WERI-Rb-1 (cell line): ENCODE measurements around the gene SYNPO.
A peak's percentile ranks its signal among the peaks of the same experiment; 100 is the strongest.

ENCODE experiments used
- DNase-seq: peaks from one replicate; pipeline ENCODE4 v3.0.0-alpha.2; 2020
- H3K27ac ChIP-seq: fragments of 250-450 bp; sonication (Bioruptor Pico); 2 replicates; pipeline ENCODE4 v1.5.1; 2020; ENCODE audit warnings: mild to moderate bottlenecking, moderate library complexity
- H3K27me3 ChIP-seq: fragments of 250-450 bp; sonication (Bioruptor Pico); 2 replicates; pipeline ENCODE4 v1.5.1; 2021; ENCODE audit warnings: mild to moderate bottlenecking, low read depth, moderate library complexity; ENCODE audit not compliant: insufficient read depth, severe bottlenecking
- H3K36me3 ChIP-seq: fragments of 250-450 bp; sonication (Bioruptor Pico); 2 replicates; pipeline ENCODE4 v1.5.1; 2020; ENCODE audit warnings: mild to moderate bottlenecking, moderate library complexity
- H3K4me3 ChIP-seq: 2 replicates; pipeline ENCODE4 v1.5.1; 2011; ENCODE audit warnings: low read depth, mild to moderate bottlenecking, control low read depth, low read length
- H3K9me3 ChIP-seq: fragments of 250-450 bp; sonication (Bioruptor Pico); 2 replicates; pipeline ENCODE4 v1.5.1; 2021; ENCODE audit warnings: mild to moderate bottlenecking, moderate library complexity; ENCODE audit not compliant: severe bottlenecking
- CTCF ChIP-seq: IDR thresholded peaks from 2 replicates; pipeline ENCODE4 v1.5.1; 2011; ENCODE audit warnings: low read depth, mild to moderate bottlenecking, control low read depth, inconsistent platforms, low read length

The SYNPO gene

GRCh38 chr5:150618588-150619281, 21.7 kb upstream of the SYNPO start:
- H3K9me3 ChIP-seq = no peaks in the 10 kb centered on the region
- no peak overlapping the region for H3K4me3 ChIP-seq
- H3K36me3 ChIP-seq = no peaks in the 10 kb centered on the region
- no peak for TF ChIP-seq CTCF
- no peak overlapping the region for H3K27ac ChIP-seq
- H3K27me3 ChIP-seq = no peaks in the 10 kb centered on the region
- no peak for DNase-seq

GRCh38 chr5:150619359-150620230, 20.9 kb upstream of the SYNPO start:
- Histone ChIP-seq H3K9me3 (no peaks in the 10 kb centered on the region), H3K27me3 (no peaks in the 10 kb centered on the region), H3K4me3 (no peak overlapping the region), H3K36me3 (no peaks in the 10 kb centered on the region), H3K27ac (no peak overlapping the region)
- no peak for DNase-seq
- no peak for TF ChIP-seq CTCF

GRCh38 chr5:150621301-150621700, 19.2 kb upstream of the SYNPO start:
- H3K36me3 ChIP-seq = no peaks in the 10 kb centered on the region
- no peaks in the 10 kb centered on the region for H3K9me3 ChIP-seq
- no peaks in the 10 kb centered on the region for H3K27me3 ChIP-seq
- 0 out of 2 replicates have a peak overlapping the region, but pooled peaks have one; percentile 11 for H3K27ac ChIP-seq
- peak; percentile 63 for DNase-seq
- TF ChIP-seq CTCF = no peak
- H3K4me3 ChIP-seq = no peak overlapping the region

GRCh38 chr5:150622157-150622556, 18.3 kb upstream of the SYNPO start:
- Histone ChIP-seq H3K27ac (no peak overlapping the region), H3K9me3 (no peaks in the 10 kb centered on the region), H3K27me3 (no peaks in the 10 kb centered on the region), H3K36me3 (no peaks in the 10 kb centered on the region), H3K4me3 (no peak overlapping the region)
- no peak for DNase-seq
- no peak for TF ChIP-seq CTCF

- no peak for TF ChIP-seq CTCF
- Histone ChIP-seq H3K4me3 (no peak overlapping the region), H3K27ac (no peak overlapping the region), H3K9me3 (no peaks in the 10 kb centered on the region), H3K27me3 (no peaks in the 10 kb centered on the region), H3K36me3 (no peaks in the 10 kb centered on the region)
- DNase-seq = no peak
Measured at GRCh38 chr5:150623152-150623877, 17.1 kb upstream of the SYNPO start.
